ENCODE results near the gene AFAP1L1.

The AFAP1L1 gene

GRCh38 chr5:149360272-149360671 lies 88.6 kb downstream of the AFAP1L1 start:
- ChIA-PET CTCF (interaction anchor here (1.5 to 12.6 kb wide), 4 partner anchors 9 to 44 kb away, joined by 3 to 186 read pairs (median 12); partner anchors contain the start of gene GRPEL2), POLR2A (no interaction called here)
- TF ChIP-seq CTCF (IDR thresholded peaks at IDR 0.05; ENCODE audit: control extremely low read depth, extremely low read depth, low read depth, missing control alignments): no peak
- no peak for DNase-seq (ENCODE audit: extremely low spot score)

GRCh38 chr5:149362541-149362940 lies 90.9 kb downstream of the AFAP1L1 start:
- POLR2A ChIA-PET: no interaction called here
- DNase-seq (ENCODE audit: extremely low spot score): no peak
- CTCF ChIA-PET: interaction anchor here (12.6 kb wide), 1 partner anchor 7 kb away, joined by 186 read pairs; no protein-coding TSS in a partner anchor
- TF ChIP-seq CTCF (IDR thresholded peaks at IDR 0.05; ENCODE audit: control extremely low read depth, extremely low read depth, low read depth, missing control alignments): no peak

GRCh38 chr5:149363358-149363757 lies 91.7 kb downstream of the AFAP1L1 start:
- no peak for TF ChIP-seq CTCF (IDR thresholded peaks at IDR 0.05; ENCODE audit: control extremely low read depth, extremely low read depth, low read depth, missing control alignments)
- ChIA-PET POLR2A (no interaction called here), CTCF (interaction anchor here (12.6 kb wide), 1 partner anchor 6 kb away, joined by 186 read pairs; no protein-coding TSS in a partner anchor)

GRCh38 chr5:149363936-149364335 lies 92.3 kb downstream of the AFAP1L1 start:
- CTCF ChIA-PET: interaction anchor here (5.0 to 12.6 kb wide), 2 partner anchors 6 to 18 kb away, joined by 50 to 186 read pairs; partner anchors contain the start of gene GRPEL2
- TF ChIP-seq CTCF (IDR thresholded peaks at IDR 0.05; ENCODE audit: control extremely low read depth, extremely low read depth, low read depth, missing control alignments): no peak
- DNase-seq (ENCODE audit: extremely low spot score): no peak
- POLR2A ChIA-PET: no interaction called here

More at GRCh38 chr5:149363358-149363757, 91.7 kb downstream of the AFAP1L1 start:
- DNase-seq (ENCODE audit: extremely low spot score): no peak

- POLR2A ChIA-PET: no interaction called here
- DNase-seq (ENCODE audit: extremely low spot score): no peak
- no peak for TF ChIP-seq CTCF (IDR thresholded peaks at IDR 0.05; ENCODE audit: control extremely low read depth, extremely low read depth, low read depth, missing control alignments)
- CTCF ChIA-PET: interaction anchor here (0.7 to 5.2 kb wide), 5 partner anchors 17 to 632 kb away, joined by 3 to 50 read pairs (median 5); partner anchors contain the start of gene GRPEL2
These were observed 93.1 kb downstream of the AFAP1L1 start for GRCh38 chr5:149364719-149365118.

GRCh38 chr5:149365418-149365817 lies 93.8 kb downstream of the AFAP1L1 start:
- CTCF ChIA-PET: interaction anchor here (1.1 to 9.0 kb wide), 8 partner anchors 8 to 253 kb away, joined by 3 to 186 read pairs (median 41); partner anchors contain the start of genes GRPEL2, IL17B and PCYOX1L
- POLR2A ChIA-PET: no interaction called here
- TF ChIP-seq CTCF (IDR thresholded peaks at IDR 0.05; ENCODE audit: control extremely low read depth, extremely low read depth, low read depth, missing control alignments): no peak
- no peak for DNase-seq (ENCODE audit: extremely low spot score)
